K562 (cell line): ENCODE results near the gene SCYL1. TPM values are rescaled to one million over a fixed set of nuclear protein-coding genes. Genes with fewer than 3 reads are reported as not detected.

ENCODE experiments used
- FUS ChIP-seq: fragments of 200-400 bp; formaldehyde crosslinking; optimal IDR thresholded peaks from 2 replicates; pipeline ENCODE3; 2017; ENCODE audit warnings: low read depth, low read length
- GABPB1 ChIP-seq: sonication (generic); formaldehyde crosslinking; IDR thresholded peaks from 2 replicates; pipeline ENCODE4 v1.8.0; 2022; ENCODE audit warnings: mild to moderate bottlenecking, missing genetic modification reagents
- HOMEZ ChIP-seq: fragments of 250-450 bp; sonication (Bioruptor Pico); IDR thresholded peaks from 2 replicates; pipeline ENCODE4 v1.4.0; 2020; ENCODE audit warnings: mild to moderate bottlenecking, moderate library complexity
- HSF4 ChIP-seq: fragments of 250-450 bp; sonication (Bioruptor Pico); IDR thresholded peaks from 2 replicates; pipeline ENCODE4 v2.1.2; 2022; ENCODE audit warnings: mild to moderate bottlenecking, moderate library complexity, borderline replicate concordance
- KLF13 ChIP-seq: fragments of 450-650 bp; IDR thresholded peaks from 2 replicates; pipeline ENCODE4 v1.6.1; 2016; ENCODE audit warnings: missing genetic modification characterization, low read depth, mild to moderate bottlenecking, missing compliant biosample characterization, moderate library complexity, borderline replicate concordance
- MIER1 ChIP-seq: fragments of 450-650 bp; IDR thresholded peaks from 2 replicates; pipeline ENCODE4 v1.6.1; 2016; ENCODE audit warnings: antibody characterized with exemption, mild to moderate bottlenecking, low read depth
- MXI1 ChIP-seq: IDR thresholded peaks from 2 replicates; pipeline ENCODE4 v1.6.1; 2011; ENCODE audit warnings: low read depth, mild to moderate bottlenecking, improper control_type of control experiment, low read length
- PURB ChIP-seq: sonication (generic); formaldehyde crosslinking; IDR thresholded peaks from 2 replicates; pipeline ENCODE4 v1.9.0; 2021; ENCODE audit warnings: low read depth, mild to moderate bottlenecking, missing genetic modification reagents
- TBP ChIP-seq: optimal IDR thresholded peaks from 2 replicates; pipeline ENCODE3; 2011; ENCODE audit warnings: low read depth, low read length, improper control_type of control experiment
- ZBTB43 ChIP-seq: sonication (generic); formaldehyde crosslinking; IDR thresholded peaks from 2 replicates; pipeline ENCODE4 v1.8.0; 2023; ENCODE audit warnings: mild to moderate bottlenecking, missing genetic modification reagents
- ZNF165 ChIP-seq: fragments of 250-450 bp; sonication (Bioruptor Pico); IDR thresholded peaks from 2 replicates; pipeline ENCODE4 v1.4.0; 2020; ENCODE audit warnings: borderline replicate concordance
- ZNF668 ChIP-seq: fragments of 250-450 bp; sonication (Bioruptor Pico); IDR thresholded peaks from 2 replicates; pipeline ENCODE4 v1.8.0; 2022; ENCODE audit warnings: mild to moderate bottlenecking, inconsistent platforms
- polyA plus RNA-seq, 8 experiments: library from polyadenylated mRNA; depleted of rRNA in 4 of 8; stranded (reverse) in 5 of 8; unstranded in 3 of 8; fragments of >200 nt; fragmentation: Nextera tagmentation in 2 of 8; fragmentation: Illumina TruSeq in 1 of 8; extraction: Ambion mirVana in 2 of 8; extraction: Trizol in 1 of 8; gene quantifications; 2 replicates each; pipeline versions ENCODE4 v1.2.1 to v1.2.3, GENCODE V29; 2011 to 2014; ENCODE audit warnings: inconsistent platforms in 1 of 8, missing spikeins in 1 of 8
- total RNA-seq, 7 experiments: library from RNA; depleted of rRNA in 6 of 7; stranded (reverse); fragments of >200 nt in 6 of 7; fragmentation: Illumina TruSeq in 2 of 7; extraction: Trizol in 2 of 7; gene quantifications; 2 replicates each; pipeline versions ENCODE4 v1.2.1 to v1.2.3, GENCODE V29; 2011 to 2021; ENCODE audit warnings: low replicate concordance in 1 of 7
- TF ChIP-seq, protein P1 (sequence below): sonication (generic); formaldehyde crosslinking; IDR thresholded peaks from 2 replicates; pipeline ENCODE4 v1.4.0; 2020; ENCODE audit warnings: mild to moderate bottlenecking, missing genetic modification reagents

SCYL1 gene
- total and polyA plus RNA-seq, 9 of the 15 experiments (the other 6 are each of a cell fraction or from before 2014, with no cell fraction given), result 1.9 to 145 (median 57.6) TPM

GRCh38 chr11:65569973-65570918, 45.4 kb downstream of the SCYL1 start, which contains the start of gene ZNRD2 (continued):
- TF ChIP-seq PURB (no peak), MXI1 (peak; percentile 67; the same call in 1 of the 2 replicates), GABPB1 (CRISPR knock-in tag) (peak; percentile 100), ZNF165 (no peak), HOMEZ (no peak), TBP (peak; percentile 38), HSF4 (CRISPR knock-in tag) (no peak), ZBTB43 (CRISPR knock-in tag) (no peak), MIER1 (no peak), KLF13 (tag) (peak; percentile 92), ZNF668 (CRISPR knock-in tag) (no peak), FUS (no peak)
- TF ChIP-seq, protein P1, sequence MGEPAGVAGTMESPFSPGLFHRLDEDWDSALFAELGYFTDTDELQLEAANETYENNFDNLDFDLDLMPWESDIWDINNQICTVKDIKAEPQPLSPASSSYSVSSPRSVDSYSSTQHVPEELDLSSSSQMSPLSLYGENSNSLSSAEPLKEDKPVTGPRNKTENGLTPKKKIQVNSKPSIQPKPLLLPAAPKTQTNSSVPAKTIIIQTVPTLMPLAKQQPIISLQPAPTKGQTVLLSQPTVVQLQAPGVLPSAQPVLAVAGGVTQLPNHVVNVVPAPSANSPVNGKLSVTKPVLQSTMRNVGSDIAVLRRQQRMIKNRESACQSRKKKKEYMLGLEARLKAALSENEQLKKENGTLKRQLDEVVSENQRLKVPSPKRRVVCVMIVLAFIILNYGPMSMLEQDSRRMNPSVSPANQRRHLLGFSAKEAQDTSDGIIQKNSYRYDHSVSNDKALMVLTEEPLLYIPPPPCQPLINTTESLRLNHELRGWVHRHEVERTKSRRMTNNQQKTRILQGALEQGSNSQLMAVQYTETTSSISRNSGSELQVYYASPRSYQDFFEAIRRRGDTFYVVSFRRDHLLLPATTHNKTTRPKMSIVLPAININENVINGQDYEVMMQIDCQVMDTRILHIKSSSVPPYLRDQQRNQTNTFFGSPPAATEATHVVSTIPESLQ (CRISPR knock-in tag), result peak; percentile 85
